Uterus (tissue), 4 donors: ENCODE measurements around the gene HARS1. TPM values are rescaled to one million over a fixed set of nuclear protein-coding genes. Genes with fewer than 3 reads are reported as not detected.
A peak's percentile ranks its signal among the peaks of the same experiment; 100 is the strongest.

Experiments
- DNase-seq, 2 donors: peaks; one replicate each; pipeline ENCODE4 v3.0.0-alpha.2; 2019 to 2020
- H3K27ac ChIP-seq, 2 donors: fragments of 200-600 bp; sonication (generic); 1 replicate in 1 of 2; 2 replicates in 1 of 2; pipeline ENCODE4 v1.5.1; 2016 to 2018
- H3K27me3 ChIP-seq, 2 donors: fragments of 200-600 bp; sonication (generic); one replicate each; pipeline ENCODE4 v1.5.1; 2018 to 2019; ENCODE audit warnings: control low read depth in 1 of 2
- H3K36me3 ChIP-seq, 2 donors: fragments of 200-600 bp; sonication (generic); one replicate each; pipeline ENCODE4 v1.5.1; 2019; ENCODE audit warnings: control low read depth in 1 of 2
- H3K4me1 ChIP-seq, 2 donors: fragments of 200-600 bp; sonication (generic); one replicate each; pipeline ENCODE4 v1.5.1; 2018 to 2019; ENCODE audit warnings: control low read depth in 1 of 2
- H3K4me3 ChIP-seq, 2 donors: fragments of 200-600 bp; sonication (generic); 1 replicate in 1 of 2; 2 replicates in 1 of 2; pipeline ENCODE4 v1.5.1; 2018 to 2019; ENCODE audit warnings: mild to moderate bottlenecking in 1 of 2
- H3K9me3 ChIP-seq, 2 donors: fragments of 200-600 bp; sonication (generic); one replicate each; pipeline ENCODE4 v1.5.1; 2019; ENCODE audit warnings: control low read depth in 1 of 2
- CTCF ChIP-seq, 4 experiments: fragments of 200-600 bp in 2 of 4; fragments of 450-650 bp in 2 of 4; sonication (generic) in 2 of 4; IDR thresholded peaks; one replicate each; pipeline ENCODE4 v1.5.1; 2016 to 2019; ENCODE audit warnings: antibody characterized with exemption in 4 of 4, mild to moderate bottlenecking in 2 of 4, moderate library complexity in 1 of 4
- POLR2A ChIP-seq, 2 donors: fragments of 450-650 bp; IDR thresholded peaks; one replicate each; pipeline ENCODE4 v1.6.1; 2016; ENCODE audit warnings: antibody characterized with exemption in 2 of 2, mild to moderate bottlenecking in 1 of 2, moderate library complexity in 1 of 2
- intact Hi-C: fragments of 100-400 bp; cut with DNase I; formaldehyde crosslinking; loops from one replicate; pipeline ENCODE4 v1.15.1; 2023; ENCODE audit warnings: low total_unique reads
- total RNA-seq, 4 donors: library from RNA; depleted of rRNA in 3 of 4; stranded (reverse); fragments of >200 nt in 3 of 4; gene quantifications; one replicate each; pipeline versions ENCODE4 v1.1.0 to v1.2.4, GENCODE V29; 2014 to 2023
- donor health status: DM: yes; HTN: yes; CAD: no.

The HARS1 gene
- total RNA-seq, 4 donors from 2014 or later = 20.3 to 50.5 (median 40.4) TPM

DNA sequence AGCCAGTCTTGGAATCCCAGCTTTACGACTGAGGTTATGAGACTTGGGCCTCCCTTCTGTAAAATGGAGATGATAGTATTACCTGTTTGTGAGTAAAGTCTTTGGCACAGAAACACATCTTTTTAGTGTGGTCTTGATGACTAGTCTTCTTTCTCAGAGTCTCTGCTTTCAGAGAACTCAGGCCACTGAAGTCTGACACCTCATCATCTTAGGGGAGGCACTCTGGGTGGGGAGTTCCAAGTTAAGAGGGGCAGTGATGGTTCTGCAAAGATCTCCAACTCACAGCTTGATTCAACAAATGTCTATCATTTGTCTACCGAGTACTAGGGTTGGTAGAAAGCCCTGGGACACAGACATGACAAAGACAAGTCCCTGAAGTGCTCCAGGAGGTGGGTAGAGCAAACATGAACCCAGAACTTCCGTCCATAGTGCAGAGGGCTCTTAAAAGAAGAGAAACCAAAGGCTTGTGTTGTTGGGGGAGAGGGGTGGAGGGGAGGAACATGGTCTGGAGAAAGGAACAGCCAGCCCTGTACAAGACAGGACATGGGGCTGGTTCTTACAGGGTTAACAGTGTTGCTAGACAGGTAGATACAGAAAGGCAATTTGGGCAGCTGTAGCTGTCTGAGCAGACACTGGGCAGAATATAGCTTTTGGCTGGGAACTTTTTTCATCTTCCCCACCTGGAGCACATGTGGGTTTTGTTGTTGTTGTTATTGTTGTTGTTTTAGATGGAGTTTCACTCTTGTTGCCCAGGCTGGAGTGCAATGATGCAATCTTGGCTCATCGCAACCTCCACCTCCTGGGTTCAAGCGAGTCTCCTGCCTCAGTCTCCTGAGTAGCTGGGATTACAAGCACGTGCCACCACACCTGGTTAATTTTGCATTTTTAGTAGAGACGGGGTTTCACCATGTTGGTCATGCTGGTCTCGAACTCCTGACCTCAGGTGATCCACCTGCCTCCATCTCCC is 55.6 kb downstream of the HARS1 start:
- H3K27me3 ChIP-seq = no peaks in the 10 kb centered on the region
- no peaks in the 10 kb centered on the region for H3K4me1 ChIP-seq
- H3K4me3 ChIP-seq = no peak overlapping the region
- no peak for DNase-seq
- no peak for TF ChIP-seq POLR2A (IDR thresholded peaks at IDR 0.05)
- no peak for TF ChIP-seq CTCF (IDR thresholded peaks at IDR 0.05)
- no peaks in the 10 kb centered on the region for H3K9me3 ChIP-seq
- intact Hi-C loops = no loop called here
- H3K27ac ChIP-seq = no peak overlapping the region
- no peaks in the 10 kb centered on the region for H3K36me3 ChIP-seq

DNA sequence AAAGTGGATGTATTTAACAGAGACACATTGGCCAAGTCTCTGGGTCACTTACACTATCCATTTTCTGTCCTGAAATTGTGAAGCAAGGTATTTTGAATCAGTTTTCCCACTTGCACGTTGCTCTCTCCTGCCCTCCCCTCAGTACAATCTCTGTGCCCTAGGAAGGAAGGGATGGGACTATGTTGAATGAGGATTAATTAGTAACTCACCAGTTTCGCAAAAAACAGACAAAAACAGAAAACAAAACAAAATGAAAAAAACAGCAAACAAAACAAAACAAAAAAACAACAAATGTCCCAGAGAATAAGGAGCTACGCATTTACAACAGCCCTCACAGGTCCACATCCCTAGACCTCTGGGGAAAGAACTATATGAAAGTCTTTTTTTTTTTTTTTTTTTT is 57.1 kb downstream of the HARS1 start:
- DNase-seq = no peak
- no peaks in the 10 kb centered on the region for H3K4me1 ChIP-seq
- H3K9me3 ChIP-seq = no peaks in the 10 kb centered on the region
- no peak overlapping the region for H3K27ac ChIP-seq
- TF ChIP-seq POLR2A (IDR thresholded peaks at IDR 0.05) (no peak), CTCF (IDR thresholded peaks at IDR 0.05) (no peak)
- no peaks in the 10 kb centered on the region for H3K27me3 ChIP-seq
- no peak overlapping the region for H3K4me3 ChIP-seq
- intact Hi-C loops = no loop called here
- H3K36me3 ChIP-seq = no peaks in the 10 kb centered on the region

GRCh38 chr5:140633501-140633900 is 57.7 kb downstream of the HARS1 start:
- no peaks in the 10 kb centered on the region for H3K36me3 ChIP-seq
- H3K27ac ChIP-seq = peak overlapping the region; percentile 56 to 61
- intact Hi-C loops = no loop called here
- peak overlapping the region in 1 of 2 donors; percentile 32 for H3K4me3 ChIP-seq
- no peaks in the 10 kb centered on the region for H3K9me3 ChIP-seq
- no peaks in the 10 kb centered on the region for H3K4me1 ChIP-seq
- DNase-seq = no peak
- H3K27me3 ChIP-seq = no peaks in the 10 kb centered on the region
- TF ChIP-seq CTCF (IDR thresholded peaks at IDR 0.05) = no peak
- TF ChIP-seq POLR2A (IDR thresholded peaks at IDR 0.05) = no peak

DNA sequence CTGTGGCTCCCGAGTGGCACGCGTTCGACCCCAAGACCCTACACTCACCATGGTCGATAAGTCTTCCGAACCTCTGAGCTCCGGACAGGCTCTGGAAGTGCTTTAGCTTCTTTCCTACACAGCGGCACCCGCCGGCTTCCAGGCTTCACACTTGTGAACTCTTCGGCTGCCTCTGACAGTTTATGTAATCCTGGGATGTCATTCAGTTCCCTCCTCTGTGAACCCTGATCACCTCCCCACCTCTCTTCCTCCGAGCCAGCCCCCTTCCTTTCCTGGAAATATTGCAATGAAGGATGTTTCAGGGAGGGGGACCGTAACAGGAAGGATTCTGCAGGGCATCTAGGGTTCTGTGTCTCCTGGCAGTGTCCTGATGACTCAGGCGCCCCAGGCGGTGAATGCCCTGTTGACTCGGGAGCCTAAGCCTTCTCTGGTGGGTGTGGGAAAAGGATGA is 58.1 kb downstream of the HARS1 start, which contains the start of gene CD14:
Gene CD14 (minus strand): TSS at position 155 of the 451 bp plus-strand sequence. CDS start 104 bp downstream, at position 51.
- H3K36me3 ChIP-seq = no peaks in the 10 kb centered on the region
- no peaks in the 10 kb centered on the region for H3K27me3 ChIP-seq
- TF ChIP-seq POLR2A (IDR thresholded peaks at IDR 0.05) (peak in 1 of 2 donors; percentile 8), CTCF (IDR thresholded peaks at IDR 0.05) (no peak)
- intact Hi-C loops = no loop called here
- DNase-seq = no peak
- no peaks in the 10 kb centered on the region for H3K4me1 ChIP-seq
- H3K27ac ChIP-seq = peak within 1 kb of the TSS; percentile 56 to 61
- no peaks in the 10 kb centered on the region for H3K9me3 ChIP-seq
- H3K4me3 ChIP-seq = peak within 1 kb of the TSS; percentile 32 to 45
